ENCODE results near the gene ENDOD1.

GRCh38 chr11:95072948-95073347 is 16.7 kb upstream of the ENDOD1 start:
- TF ChIP-seq, protein P1, sequence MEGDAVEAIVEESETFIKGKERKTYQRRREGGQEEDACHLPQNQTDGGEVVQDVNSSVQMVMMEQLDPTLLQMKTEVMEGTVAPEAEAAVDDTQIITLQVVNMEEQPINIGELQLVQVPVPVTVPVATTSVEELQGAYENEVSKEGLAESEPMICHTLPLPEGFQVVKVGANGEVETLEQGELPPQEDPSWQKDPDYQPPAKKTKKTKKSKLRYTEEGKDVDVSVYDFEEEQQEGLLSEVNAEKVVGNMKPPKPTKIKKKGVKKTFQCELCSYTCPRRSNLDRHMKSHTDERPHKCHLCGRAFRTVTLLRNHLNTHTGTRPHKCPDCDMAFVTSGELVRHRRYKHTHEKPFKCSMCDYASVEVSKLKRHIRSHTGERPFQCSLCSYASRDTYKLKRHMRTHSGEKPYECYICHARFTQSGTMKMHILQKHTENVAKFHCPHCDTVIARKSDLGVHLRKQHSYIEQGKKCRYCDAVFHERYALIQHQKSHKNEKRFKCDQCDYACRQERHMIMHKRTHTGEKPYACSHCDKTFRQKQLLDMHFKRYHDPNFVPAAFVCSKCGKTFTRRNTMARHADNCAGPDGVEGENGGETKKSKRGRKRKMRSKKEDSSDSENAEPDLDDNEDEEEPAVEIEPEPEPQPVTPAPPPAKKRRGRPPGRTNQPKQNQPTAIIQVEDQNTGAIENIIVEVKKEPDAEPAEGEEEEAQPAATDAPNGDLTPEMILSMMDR (IDR thresholded peaks at IDR 0.05) = no peak
- TF ChIP-seq SIN3A (IDR thresholded peaks at IDR 0.05; ENCODE audit: borderline replicate concordance, insufficient read depth, low read depth, low read length) (no peak), POLR2AphosphoS5 (IDR thresholded peaks at IDR 0.05; ENCODE audit: low read depth, low read length) (no peak)
